HUES48 (cell line): Measurements from ENCODE around the gene RHOXF1.
"Not testable (repeated sequence)": the region's sequence is repeated elsewhere in the genome, so short reads cannot be mapped to it uniquely, and the experiment has no call there.

Experiments used
- H3K27ac ChIP-seq: one replicate; pipeline ENCODE4 v1.7.0; 2013; ENCODE audit warnings: low read depth, low read length, inconsistent platforms
- H3K27me3 ChIP-seq: 2 replicates; pipeline ENCODE4 v1.6.1; 2013; ENCODE audit warnings: mild to moderate bottlenecking, low read length; ENCODE audit not compliant: control insufficient read depth, insufficient read depth
- H3K36me3 ChIP-seq: 2 replicates; pipeline ENCODE4 v1.6.1; 2013; ENCODE audit warnings: low read length; ENCODE audit not compliant: control insufficient read depth, insufficient read depth
- H3K4me1 ChIP-seq: 2 replicates; pipeline ENCODE4 v1.6.1; 2013; ENCODE audit warnings: mild to moderate bottlenecking, low read length; ENCODE audit not compliant: control insufficient read depth, insufficient read depth
- H3K4me3 ChIP-seq: 2 replicates; pipeline ENCODE4 v1.5.1; 2013; ENCODE audit warnings: mild to moderate bottlenecking, low read depth, low read length
- H3K9ac ChIP-seq: 2 replicates; pipeline ENCODE4 v1.6.1; 2013; ENCODE audit warnings: mild to moderate bottlenecking, low read depth, low read length, moderate library complexity
- H3K9me3 ChIP-seq: 2 replicates; pipeline ENCODE4 v1.6.1; 2013; ENCODE audit warnings: low read length; ENCODE audit not compliant: control insufficient read depth, insufficient read depth

The RHOXF1 gene

GRCh38 chrX:120085553-120086185 is 30.0 kb downstream of the RHOXF1 start:
- not testable (repeated sequence) for H3K27me3 ChIP-seq, H3K27ac ChIP-seq, H3K9ac ChIP-seq, H3K9me3 ChIP-seq, H3K4me1 ChIP-seq, H3K36me3 ChIP-seq, H3K4me3 ChIP-seq

- H3K4me1 ChIP-seq, H3K9ac ChIP-seq: not testable (repeated sequence)
These were observed 38.1 kb downstream of the RHOXF1 start, which contains the start of gene RHOXF2B for GRCh38 chrX:120077590-120077989. Gene RHOXF2B (minus strand): TSS chrX:120077690. CDS start chrX:120077552, 138 bp downstream.

GRCh38 chrX:120066169-120066568 is 49.5 kb downstream of the RHOXF1 start:
- H3K27me3 ChIP-seq, H3K9me3 ChIP-seq, H3K36me3 ChIP-seq, H3K27ac ChIP-seq, H3K9ac ChIP-seq, H3K4me3 ChIP-seq, H3K4me1 ChIP-seq: not testable (repeated sequence)

More at GRCh38 chrX:120077590-120077989, 38.1 kb downstream of the RHOXF1 start, which contains the start of gene RHOXF2B:
- H3K9me3 ChIP-seq, H3K27ac ChIP-seq, H3K4me3 ChIP-seq, H3K36me3 ChIP-seq, H3K27me3 ChIP-seq: not testable (repeated sequence)
